Lower lobe of right lung (tissue), 2 donors: ENCODE measurements around the gene CSNK1E. TPM values are rescaled to one million over a fixed set of nuclear protein-coding genes. Genes with fewer than 3 reads are reported as not detected.
"Not testable (repeated sequence)": the region's sequence is repeated elsewhere in the genome, so short reads cannot be mapped to it uniquely, and the experiment has no call there.

Experiments
- ATAC-seq, 2 donors: fragments of 200-7000 bp; cut with Tn5 transposase; one replicate each; pipeline ENCODE4 v1.9.1; 2020 to 2022; ENCODE audit warnings: mild to moderate bottlenecking in 2 of 2, moderate library complexity in 2 of 2
- DNase-seq: peaks from one replicate; pipeline ENCODE4 v3.0.0-alpha.2; 2020
- H3K27ac ChIP-seq: fragments of 200-600 bp; one replicate; pipeline ENCODE4 v1.8.0; 2022
- H3K27me3 ChIP-seq: fragments of 200-600 bp; one replicate; pipeline ENCODE4 v1.8.0; 2022; ENCODE audit warnings: low read depth
- H3K36me3 ChIP-seq: fragments of 200-600 bp; one replicate; pipeline ENCODE4 v1.8.0; 2022; ENCODE audit warnings: mild to moderate bottlenecking
- H3K4me1 ChIP-seq: fragments of 200-600 bp; one replicate; pipeline ENCODE4 v1.8.0; 2022
- H3K4me3 ChIP-seq: fragments of 200-600 bp; one replicate; pipeline ENCODE4 v1.8.0; 2022; ENCODE audit warnings: mild to moderate bottlenecking
- H3K9me3 ChIP-seq: fragments of 200-600 bp; one replicate; pipeline ENCODE4 v1.8.0; 2022
- CTCF ChIP-seq: fragments of 200-600 bp; IDR thresholded peaks from one replicate; pipeline ENCODE4 v1.8.0; 2022; ENCODE audit warnings: antibody characterized with exemption, mild to moderate bottlenecking
- intact Hi-C: fragments of 100-400 bp; cut with DNase I; formaldehyde crosslinking; loops from one replicate; pipeline ENCODE4 v1.11.0; 2022
- long read RNA-seq: library from polyadenylated mRNA; unstranded; transcript quantifications from one replicate; pipeline ENCODE4 v2.0.0, GENCODE V29; 2021
- total RNA-seq: library from RNA; stranded (reverse); fragmentation: NEBNext Ultra II Directional; extraction: Animal tissue kit (Norgen Biotek cat#: 25700); gene quantifications from one replicate; pipeline ENCODE4 v1.2.1, GENCODE V29; 2021
- donor health status: DM: no; HTN: yes; CAD: no; lungs with severe emphysema.

CSNK1E gene
- total RNA-seq = 126 TPM
- long read RNA-seq, transcript CSNK1E-203 (11 exons, 2,791 nt) = major isoform, 38 of 163 reads
- long read RNA-seq, partial matches to known transcripts = 37 of 163 reads
- long read RNA-seq, other reads (novel, unspliced or antisense) = 79 of 163 reads

GRCh38 chr22:38317122-38317994, at the start of gene CSNK1E:
Gene CSNK1E (minus strand): TSS chr22:38317433. CDS start chr22:38314157, 3,276 bp downstream.
- DNase-seq (peak; percentile 87), ATAC-seq (peak; percentile 81 to 84)
- no peaks in the 10 kb centered on the region for H3K9me3 ChIP-seq
- H3K36me3 ChIP-seq = peaks cover 16% of the 10 kb centered on the region
- intact Hi-C loops = no loop called here
- H3K4me3 ChIP-seq = peak within 1 kb of the TSS; percentile 69
- peak within 1 kb of the TSS; percentile 96 for H3K27ac ChIP-seq
- no peaks in the 10 kb centered on the region for H3K27me3 ChIP-seq
- no peak for TF ChIP-seq CTCF
- peaks cover 50% of the 10 kb centered on the region for H3K4me1 ChIP-seq

GRCh38 chr22:38365829-38366228, 48.6 kb upstream of the CSNK1E start:
- H3K9me3 ChIP-seq, H3K4me3 ChIP-seq, H3K36me3 ChIP-seq, H3K27ac ChIP-seq, intact Hi-C loops, DNase-seq, H3K4me1 ChIP-seq, ATAC-seq, H3K27me3 ChIP-seq: not testable (repeated sequence)

- H3K4me1 ChIP-seq, H3K27me3 ChIP-seq, H3K9me3 ChIP-seq, ATAC-seq, H3K4me3 ChIP-seq, H3K36me3 ChIP-seq, H3K27ac ChIP-seq, intact Hi-C loops, DNase-seq: not testable (repeated sequence)
These were observed 47.9 kb upstream of the CSNK1E start for GRCh38 chr22:38365174-38365573.

- H3K27ac ChIP-seq, DNase-seq, ATAC-seq, intact Hi-C loops, H3K9me3 ChIP-seq, H3K36me3 ChIP-seq, H3K27me3 ChIP-seq, H3K4me3 ChIP-seq, H3K4me1 ChIP-seq: not testable (repeated sequence)
These were observed 43.3 kb upstream of the CSNK1E start for GRCh38 chr22:38360560-38360959.

GRCh38 chr22:38359817-38360216, 42.6 kb upstream of the CSNK1E start:
- H3K27me3 ChIP-seq, intact Hi-C loops, DNase-seq, ATAC-seq, H3K36me3 ChIP-seq, H3K4me3 ChIP-seq, H3K27ac ChIP-seq, H3K9me3 ChIP-seq, H3K4me1 ChIP-seq: not testable (repeated sequence)

GRCh38 chr22:38357971-38358370, 40.7 kb upstream of the CSNK1E start:
- intact Hi-C loops, H3K4me1 ChIP-seq, H3K4me3 ChIP-seq, ATAC-seq, H3K27me3 ChIP-seq, H3K9me3 ChIP-seq, H3K27ac ChIP-seq, DNase-seq: not testable (repeated sequence)
- peaks cover 13% of the 10 kb centered on the region for H3K36me3 ChIP-seq

GRCh38 chr22:38355275-38355674, 38.0 kb upstream of the CSNK1E start:
- no peak for ATAC-seq
- no peak for DNase-seq
- Histone ChIP-seq H3K4me1 (peaks cover 7% of the 10 kb centered on the region), H3K27me3 (no peaks in the 10 kb centered on the region), H3K4me3 (no peak overlapping the region), H3K36me3 (peaks cover 8% of the 10 kb centered on the region), H3K27ac (no peak overlapping the region), H3K9me3 (no peaks in the 10 kb centered on the region)
- TF ChIP-seq CTCF = no peak
- intact Hi-C loops = no loop called here

GRCh38 chr22:38353701-38354100, 36.5 kb upstream of the CSNK1E start:
- Histone ChIP-seq H3K27ac (no peak overlapping the region), H3K4me3 (no peak overlapping the region), H3K9me3 (no peaks in the 10 kb centered on the region), H3K4me1 (peaks cover 7% of the 10 kb centered on the region), H3K36me3 (peaks cover 4% of the 10 kb centered on the region), H3K27me3 (no peaks in the 10 kb centered on the region)
- peak; percentile 4 to 8 for ATAC-seq
- intact Hi-C loops = no loop called here
- TF ChIP-seq CTCF = no peak
- DNase-seq = no peak
